ENCODE results near the gene PPP2R2D. TPM values are rescaled to one million over a fixed set of nuclear protein-coding genes. Genes with fewer than 3 reads are reported as not detected.

The PPP2R2D gene
- total RNA-seq, 1 experiment from 2014 or later: 41.0 TPM

DNA sequence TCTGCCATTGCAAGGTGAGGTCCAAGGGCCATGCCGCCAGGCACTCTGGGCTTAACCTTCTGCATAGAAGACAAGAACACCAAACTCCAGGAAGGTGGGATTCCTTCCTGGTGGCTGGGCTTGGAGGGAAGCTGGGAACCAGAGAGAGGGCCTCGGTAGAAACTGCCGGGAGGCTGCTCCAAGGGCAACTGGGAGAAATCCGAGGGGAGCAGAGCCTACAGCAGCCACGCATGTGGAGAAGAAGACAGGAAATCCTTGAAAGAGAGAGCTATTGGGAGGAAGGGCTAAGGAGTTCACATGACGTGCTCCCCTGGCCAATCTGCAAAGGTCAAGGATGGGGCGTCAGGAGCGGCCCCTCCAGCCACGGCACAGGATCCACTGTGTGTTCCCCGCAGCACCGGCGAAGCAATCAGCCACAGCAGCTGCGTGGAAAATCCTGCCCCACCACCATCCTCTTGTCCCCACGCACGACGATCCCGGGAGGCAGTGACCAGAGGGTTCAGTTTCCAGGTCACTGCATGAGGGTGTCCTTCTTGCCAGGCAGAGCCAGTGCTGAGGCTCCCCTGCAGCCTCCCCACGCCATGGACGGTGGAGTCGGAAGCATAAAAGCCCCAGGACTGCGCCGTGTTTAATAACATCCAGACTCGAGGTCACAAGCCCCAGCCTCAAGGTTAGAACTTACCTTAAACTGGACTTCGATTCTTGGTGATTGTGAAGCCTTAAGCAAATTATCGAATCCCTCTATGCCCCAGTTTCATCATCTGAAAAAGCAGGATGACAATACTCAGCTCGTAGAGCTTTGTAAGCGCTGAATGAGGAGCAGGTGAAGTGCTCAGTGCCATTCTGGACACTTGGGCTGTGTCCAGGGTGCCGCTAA, 8.6 kb upstream of the PPP2R2D start:
- ChIA-PET CTCF (interaction anchor here (1.9 kb wide), 1 partner anchor 8 kb away, joined by 14 read pairs; no protein-coding TSS in a partner anchor), POLR2A (interaction anchor here (0.7 kb wide), 1 partner anchor 40 kb away, joined by 5 read pairs; no protein-coding TSS in a partner anchor)
- Histone ChIP-seq H3K4me3 (ENCODE audit: low read depth in 2 of 2, low read length in 2 of 2) (no peak overlapping the region), H3K36me3 (ENCODE audit: control insufficient read depth, insufficient read depth, low read length) (no peaks in the 10 kb centered on the region), H3K4me1 (ENCODE audit: control insufficient read depth, insufficient read depth, low read length) (no peaks in the 10 kb centered on the region; the same call in 1 of the 2 replicates), H3K27ac (ENCODE audit: low read length) (no peak overlapping the region), H3K27me3 (ENCODE audit: control insufficient read depth, insufficient read depth, low read length) (no peaks in the 10 kb centered on the region), H3K9me3 (ENCODE audit: control insufficient read depth, insufficient read depth, low read depth, low read length) (no peaks in the 10 kb centered on the region)
- intact Hi-C loops (cut with micrococcal nuclease; ENCODE audit: unreplicated experiment) (no loop called here), in situ Hi-C loops (cut with HindIII; ENCODE audit: low pct_unique_long_range_greater_than_20kb, low sequenced_read_pairs) (no loop called here)
- DNase-seq (ENCODE audit: low read depth, low spot score) (no peak), ATAC-seq (no peak)
- TF ChIP-seq POLR2AphosphoS5 (IDR thresholded peaks at IDR 0.05; ENCODE audit: low read depth, low read length): no peak
- TF ChIP-seq, protein P1, sequence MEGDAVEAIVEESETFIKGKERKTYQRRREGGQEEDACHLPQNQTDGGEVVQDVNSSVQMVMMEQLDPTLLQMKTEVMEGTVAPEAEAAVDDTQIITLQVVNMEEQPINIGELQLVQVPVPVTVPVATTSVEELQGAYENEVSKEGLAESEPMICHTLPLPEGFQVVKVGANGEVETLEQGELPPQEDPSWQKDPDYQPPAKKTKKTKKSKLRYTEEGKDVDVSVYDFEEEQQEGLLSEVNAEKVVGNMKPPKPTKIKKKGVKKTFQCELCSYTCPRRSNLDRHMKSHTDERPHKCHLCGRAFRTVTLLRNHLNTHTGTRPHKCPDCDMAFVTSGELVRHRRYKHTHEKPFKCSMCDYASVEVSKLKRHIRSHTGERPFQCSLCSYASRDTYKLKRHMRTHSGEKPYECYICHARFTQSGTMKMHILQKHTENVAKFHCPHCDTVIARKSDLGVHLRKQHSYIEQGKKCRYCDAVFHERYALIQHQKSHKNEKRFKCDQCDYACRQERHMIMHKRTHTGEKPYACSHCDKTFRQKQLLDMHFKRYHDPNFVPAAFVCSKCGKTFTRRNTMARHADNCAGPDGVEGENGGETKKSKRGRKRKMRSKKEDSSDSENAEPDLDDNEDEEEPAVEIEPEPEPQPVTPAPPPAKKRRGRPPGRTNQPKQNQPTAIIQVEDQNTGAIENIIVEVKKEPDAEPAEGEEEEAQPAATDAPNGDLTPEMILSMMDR (IDR thresholded peaks at IDR 0.05): no peak
- TF ChIP-seq, protein P2, sequence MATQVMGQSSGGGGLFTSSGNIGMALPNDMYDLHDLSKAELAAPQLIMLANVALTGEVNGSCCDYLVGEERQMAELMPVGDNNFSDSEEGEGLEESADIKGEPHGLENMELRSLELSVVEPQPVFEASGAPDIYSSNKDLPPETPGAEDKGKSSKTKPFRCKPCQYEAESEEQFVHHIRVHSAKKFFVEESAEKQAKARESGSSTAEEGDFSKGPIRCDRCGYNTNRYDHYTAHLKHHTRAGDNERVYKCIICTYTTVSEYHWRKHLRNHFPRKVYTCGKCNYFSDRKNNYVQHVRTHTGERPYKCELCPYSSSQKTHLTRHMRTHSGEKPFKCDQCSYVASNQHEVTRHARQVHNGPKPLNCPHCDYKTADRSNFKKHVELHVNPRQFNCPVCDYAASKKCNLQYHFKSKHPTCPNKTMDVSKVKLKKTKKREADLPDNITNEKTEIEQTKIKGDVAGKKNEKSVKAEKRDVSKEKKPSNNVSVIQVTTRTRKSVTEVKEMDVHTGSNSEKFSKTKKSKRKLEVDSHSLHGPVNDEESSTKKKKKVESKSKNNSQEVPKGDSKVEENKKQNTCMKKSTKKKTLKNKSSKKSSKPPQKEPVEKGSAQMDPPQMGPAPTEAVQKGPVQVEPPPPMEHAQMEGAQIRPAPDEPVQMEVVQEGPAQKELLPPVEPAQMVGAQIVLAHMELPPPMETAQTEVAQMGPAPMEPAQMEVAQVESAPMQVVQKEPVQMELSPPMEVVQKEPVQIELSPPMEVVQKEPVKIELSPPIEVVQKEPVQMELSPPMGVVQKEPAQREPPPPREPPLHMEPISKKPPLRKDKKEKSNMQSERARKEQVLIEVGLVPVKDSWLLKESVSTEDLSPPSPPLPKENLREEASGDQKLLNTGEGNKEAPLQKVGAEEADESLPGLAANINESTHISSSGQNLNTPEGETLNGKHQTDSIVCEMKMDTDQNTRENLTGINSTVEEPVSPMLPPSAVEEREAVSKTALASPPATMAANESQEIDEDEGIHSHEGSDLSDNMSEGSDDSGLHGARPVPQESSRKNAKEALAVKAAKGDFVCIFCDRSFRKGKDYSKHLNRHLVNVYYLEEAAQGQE (IDR thresholded peaks at IDR 0.05; ENCODE audit: insufficient read depth in 1 of 2, low read depth in 2 of 2, low read length in 1 of 2): no peak
- TF ChIP-seq SIN3A (IDR thresholded peaks at IDR 0.05; ENCODE audit: borderline replicate concordance, insufficient read depth, low read depth, low read length): no peak
- TF ChIP-seq TCF7L2 (IDR thresholded peaks at IDR 0.05; ENCODE audit: low read depth, low read length): no peak
- no TSS peak for BruUV-seq (replicated peaks)

DNA sequence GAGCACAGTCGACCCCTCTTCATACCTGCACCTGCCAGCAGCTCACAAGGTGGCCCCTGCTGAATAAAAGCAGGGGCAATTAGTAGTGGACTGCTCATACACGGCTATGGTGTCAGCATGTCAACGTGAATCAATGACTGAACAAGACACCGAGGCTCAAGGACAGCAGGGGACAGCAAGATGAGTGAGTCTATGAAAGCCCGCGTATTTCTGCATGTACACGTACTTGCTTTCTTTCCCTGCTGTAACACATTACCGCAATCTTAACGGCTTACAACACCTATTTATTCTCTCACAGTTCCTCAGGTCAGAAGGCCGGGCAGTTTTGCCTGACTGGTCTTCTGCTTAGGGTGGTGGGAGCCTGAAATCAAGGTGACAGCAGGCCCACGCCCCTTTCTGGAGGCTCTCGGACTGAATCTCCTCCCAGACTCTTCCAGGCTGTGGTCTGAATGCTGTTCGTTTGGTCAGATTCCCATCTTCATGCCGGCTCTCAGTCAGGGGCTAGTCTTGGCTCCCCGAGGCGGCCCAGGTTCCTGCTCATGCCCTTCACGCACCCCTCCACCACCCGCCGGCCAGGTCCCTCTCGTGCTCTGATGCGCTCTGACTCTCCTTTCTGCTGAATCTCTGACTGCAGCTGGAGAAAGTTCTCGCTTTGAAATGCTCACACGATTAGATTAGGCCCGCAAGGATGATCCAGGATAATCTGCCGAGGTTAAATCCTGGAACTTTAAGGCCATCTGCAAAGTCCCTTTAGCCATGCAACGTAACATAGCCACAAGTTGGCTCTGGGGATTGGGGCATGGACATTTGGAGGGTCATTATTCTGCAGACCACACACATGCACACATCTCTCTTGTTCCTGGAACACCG, 7.8 kb upstream of the PPP2R2D start:
- TF ChIP-seq, protein P1 (IDR thresholded peaks at IDR 0.05): no peak
- TF ChIP-seq, protein P2 (IDR thresholded peaks at IDR 0.05; ENCODE audit: insufficient read depth in 1 of 2, low read depth in 2 of 2, low read length in 1 of 2): no peak
- no peak for TF ChIP-seq TCF7L2 (IDR thresholded peaks at IDR 0.05; ENCODE audit: low read depth, low read length)
- no peak for TF ChIP-seq SIN3A (IDR thresholded peaks at IDR 0.05; ENCODE audit: borderline replicate concordance, insufficient read depth, low read depth, low read length)
- no peak for TF ChIP-seq POLR2AphosphoS5 (IDR thresholded peaks at IDR 0.05; ENCODE audit: low read depth, low read length)
- no peaks in the 10 kb centered on the region for H3K27me3 ChIP-seq (ENCODE audit: control insufficient read depth, insufficient read depth, low read length)
- H3K4me3 ChIP-seq (ENCODE audit: low read depth in 2 of 2, low read length in 2 of 2): no peak overlapping the region
- no peaks in the 10 kb centered on the region for H3K9me3 ChIP-seq (ENCODE audit: control insufficient read depth, insufficient read depth, low read depth, low read length)
- intact Hi-C loops (cut with micrococcal nuclease; ENCODE audit: unreplicated experiment) (no loop called here), in situ Hi-C loops (cut with HindIII; ENCODE audit: low pct_unique_long_range_greater_than_20kb, low sequenced_read_pairs) (no loop called here)
- CTCF ChIA-PET: no interaction called here
- H3K27ac ChIP-seq (ENCODE audit: low read length): no peak overlapping the region
- ATAC-seq (no peak), DNase-seq (ENCODE audit: low read depth, low spot score) (no peak)
- POLR2A ChIA-PET: no interaction called here
- H3K4me1 ChIP-seq (ENCODE audit: control insufficient read depth, insufficient read depth, low read length): no peaks in the 10 kb centered on the region; the same call in 1 of the 2 replicates
- BruUV-seq (replicated peaks): no TSS peak
- no peaks in the 10 kb centered on the region for H3K36me3 ChIP-seq (ENCODE audit: control insufficient read depth, insufficient read depth, low read length)
